ENCODE data around the gene TMA7B. TPM values are rescaled to one million over a fixed set of nuclear protein-coding genes. Genes with fewer than 3 reads are reported as not detected.
"Not testable (repeated sequence)": the region's sequence is repeated elsewhere in the genome, so short reads cannot be mapped to it uniquely, and the experiment has no call there.

Gene TMA7B
- total RNA-seq, 4 donors from 2014 or later = not detected

GRCh38 chr22:39992088-39992826 is 32.1 kb downstream of the TMA7B start:
- TF ChIP-seq POLR2A (IDR thresholded peaks at IDR 0.05) = no peak
- no peak for TF ChIP-seq CTCF (IDR thresholded peaks at IDR 0.05)
- peaks cover 3 to 24% (median 6%) of the 10 kb centered on the region in 4 donors for H3K4me1 ChIP-seq
- no peaks in the 10 kb centered on the region for H3K9me3 ChIP-seq
- no peaks in the 10 kb centered on the region for H3K27me3 ChIP-seq
- no peak overlapping the region for H3K27ac ChIP-seq
- no peak overlapping the region for H3K4me3 ChIP-seq
- no peaks in the 10 kb centered on the region for H3K36me3 ChIP-seq
- no peak for DNase-seq

GRCh38 chr22:39992894-39993293 is 32.7 kb downstream of the TMA7B start:
- not testable (repeated sequence) for DNase-seq, H3K36me3 ChIP-seq, H3K27ac ChIP-seq, H3K4me3 ChIP-seq, H3K27me3 ChIP-seq, H3K9me3 ChIP-seq
- H3K4me1 ChIP-seq = peaks cover 3 to 29% (median 6%) of the 10 kb centered on the region in 4 donors

GRCh38 chr22:39994041-39994565 is 33.9 kb downstream of the TMA7B start:
- Histone ChIP-seq H3K9me3 (no peaks in the 10 kb centered on the region), H3K36me3 (no peaks in the 10 kb centered on the region), H3K4me1 (peaks cover 3 to 41% (median 9%) of the 10 kb centered on the region in 4 donors), H3K4me3 (peak overlapping the region in 3 of 4 donors; percentile 41 to 76 (median 64)), H3K27me3 (no peaks in the 10 kb centered on the region), H3K27ac (no peak overlapping the region)
- TF ChIP-seq POLR2A (IDR thresholded peaks at IDR 0.05) (no peak), CTCF (IDR thresholded peaks at IDR 0.05) (no peak)
- no peak for DNase-seq

- Histone ChIP-seq H3K4me1 (peaks cover 3 to 44% (median 10%) of the 10 kb centered on the region in 4 donors), H3K27me3 (no peaks in the 10 kb centered on the region), H3K36me3 (no peaks in the 10 kb centered on the region), H3K9me3 (no peaks in the 10 kb centered on the region), H3K27ac (peak within 1 kb of the TSS in 3 of 4 donors; percentile 84 to 89 (median 87)), H3K4me3 (peak within 1 kb of the TSS; percentile 38 to 76 (median 52))
- DNase-seq = peak in 2 of 3 donors; percentile 74 to 88
- TF ChIP-seq POLR2A (IDR thresholded peaks at IDR 0.05) (peak; percentile 58 to 84), CTCF (IDR thresholded peaks at IDR 0.05) (no peak)
Measured at GRCh38 chr22:39994566-39995392, 34.6 kb downstream of the TMA7B start, which contains the start of gene FAM83F. Gene FAM83F, plus strand, starts transcription at chr22:39994954. Its CDS starts 89 bp downstream, at chr22:39995043.

GRCh38 chr22:39995393-39996252 is 35.4 kb downstream of the TMA7B start:
- no peaks in the 10 kb centered on the region for H3K9me3 ChIP-seq
- peak in 1 of 3 donors; percentile 64 for DNase-seq
- peak overlapping the region in 3 of 4 donors; percentile 84 to 89 (median 87) for H3K27ac ChIP-seq
- no peaks in the 10 kb centered on the region for H3K27me3 ChIP-seq
- H3K4me3 ChIP-seq = peak overlapping the region; percentile 38 to 76 (median 52)
- no peaks in the 10 kb centered on the region for H3K36me3 ChIP-seq
- peaks cover 3 to 45% (median 10%) of the 10 kb centered on the region in 4 donors for H3K4me1 ChIP-seq
- no peak for TF ChIP-seq POLR2A (IDR thresholded peaks at IDR 0.05)
- TF ChIP-seq CTCF (IDR thresholded peaks at IDR 0.05) = no peak

All from Peyer's patch (tissue), 4 donors.